ENCODE results near the gene LRRC47.

GRCh38 chr1:3790952-3791351, 5.3 kb downstream of the LRRC47 start:
- TF ChIP-seq CTCF (IDR thresholded peaks at IDR 0.05; ENCODE audit: low read depth, low read length, poor library complexity, severe bottlenecking) (no peak), EZH2phosphoT487 (IDR thresholded peaks at IDR 0.05; ENCODE audit: borderline replicate concordance, low read length) (no peak)

Measured in DOHH2 (cell line).